NCI-H2227 treated with DMSO at 0.1 percent for 48 hours (cell line): ENCODE results near the gene NPAS3.

ENCODE experiments used
- DNase-seq: peaks from one replicate; lab custom pipeline; 2025; lab: John Stamatoyannopoulos, UW

NPAS3 gene

DNA sequence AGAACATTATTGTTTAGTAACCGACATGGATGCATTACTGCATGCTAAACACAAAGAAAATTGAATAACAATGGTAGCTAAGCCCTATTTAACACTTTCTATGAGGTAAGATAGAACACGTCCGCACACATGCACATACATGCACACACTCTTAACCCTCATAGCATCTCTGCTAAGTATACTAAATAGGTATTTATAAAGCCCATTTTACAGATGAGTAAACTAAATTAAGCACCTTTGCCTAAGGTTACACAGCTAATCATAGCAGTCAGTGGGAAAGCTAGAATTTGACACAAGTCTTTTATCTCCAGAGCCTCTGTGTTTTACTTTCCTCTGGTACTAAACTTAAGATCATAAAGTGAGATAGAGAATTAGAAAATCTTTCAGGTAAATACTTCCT lies 577.2 kb downstream of the NPAS3 start:
- no peak for DNase-seq

DNA sequence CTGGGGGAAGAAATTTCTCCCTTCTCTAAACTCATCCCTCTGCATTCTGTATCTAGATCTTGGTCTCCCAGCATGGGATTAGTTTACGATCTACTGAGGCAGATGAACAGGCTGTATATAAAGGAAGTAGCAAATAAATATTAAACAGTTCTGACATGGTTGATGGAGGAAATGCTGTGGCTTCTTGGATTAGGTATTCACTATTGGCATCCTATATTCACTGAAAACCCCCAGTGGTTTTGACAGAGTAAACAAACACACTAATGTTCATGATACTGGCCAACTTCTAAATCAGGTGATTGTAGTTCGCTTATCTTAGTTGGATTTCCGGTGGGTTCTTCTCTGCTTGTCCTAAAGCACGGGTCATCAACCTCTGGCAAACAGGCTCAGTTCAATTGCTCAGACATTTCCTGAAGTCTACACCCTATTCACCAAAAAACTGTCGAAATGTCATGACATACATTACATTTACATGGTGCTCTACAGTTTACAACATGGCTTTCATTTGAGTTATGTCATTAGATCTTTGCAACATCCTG lies 578.3 kb downstream of the NPAS3 start:
- no peak for DNase-seq

DNA sequence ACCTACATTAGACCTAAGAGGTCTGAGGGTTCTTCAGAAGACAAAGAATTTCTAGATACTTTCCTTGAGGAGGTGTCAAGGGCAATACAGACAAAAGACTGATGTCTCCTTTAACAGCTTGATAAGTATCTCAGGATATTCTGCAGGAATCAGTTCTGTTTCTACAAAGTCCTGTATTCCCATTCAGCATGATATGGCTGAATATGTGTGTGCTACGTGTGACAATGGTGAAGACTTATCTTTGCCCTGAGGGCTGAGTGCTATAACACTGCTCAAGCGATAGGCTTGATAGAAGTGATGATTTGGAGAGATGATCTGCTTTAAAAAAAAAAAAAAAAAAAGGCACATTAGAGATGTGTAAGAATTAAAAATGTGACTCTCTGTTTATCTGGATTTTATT lies 582.5 kb downstream of the NPAS3 start:
- no peak for DNase-seq

- DNase-seq = no peak
Observed at GRCh38 chr14:33524244-33524643, 585.6 kb downstream of the NPAS3 start.

- no peak for DNase-seq
Observed at GRCh38 chr14:33525626-33526025, 586.9 kb downstream of the NPAS3 start.

DNA sequence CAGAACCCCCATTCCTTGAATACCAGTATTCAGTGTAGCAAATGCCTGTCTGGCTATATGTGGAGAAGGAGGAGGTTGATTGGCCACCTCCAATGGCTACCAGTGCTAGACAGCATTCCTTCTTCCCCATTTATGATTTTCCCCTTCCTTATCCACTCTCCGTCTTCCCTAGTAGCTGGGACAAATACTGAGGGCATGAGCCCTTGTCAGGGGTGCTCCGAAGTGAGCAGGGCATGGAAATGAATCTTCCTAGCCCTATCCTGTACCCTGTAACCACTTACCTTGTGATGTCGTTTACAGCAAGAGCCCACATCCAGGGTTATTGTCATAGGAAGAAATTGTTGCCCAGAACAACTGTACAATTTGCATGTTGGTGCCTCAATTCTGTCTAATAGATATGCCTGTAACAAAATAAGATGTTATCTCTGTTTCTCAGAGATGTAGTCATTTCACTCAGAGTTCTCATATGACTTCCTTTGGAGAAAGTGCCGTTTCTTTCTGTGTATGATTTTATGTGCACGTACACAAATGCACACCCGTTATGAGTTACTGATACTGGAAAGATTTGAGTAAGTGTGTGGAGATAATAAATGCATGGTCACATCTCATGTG lies 588.5 kb downstream of the NPAS3 start:
- no peak for DNase-seq

GRCh38 chr14:33528655-33529054 lies 590.0 kb downstream of the NPAS3 start:
- no peak for DNase-seq

DNA sequence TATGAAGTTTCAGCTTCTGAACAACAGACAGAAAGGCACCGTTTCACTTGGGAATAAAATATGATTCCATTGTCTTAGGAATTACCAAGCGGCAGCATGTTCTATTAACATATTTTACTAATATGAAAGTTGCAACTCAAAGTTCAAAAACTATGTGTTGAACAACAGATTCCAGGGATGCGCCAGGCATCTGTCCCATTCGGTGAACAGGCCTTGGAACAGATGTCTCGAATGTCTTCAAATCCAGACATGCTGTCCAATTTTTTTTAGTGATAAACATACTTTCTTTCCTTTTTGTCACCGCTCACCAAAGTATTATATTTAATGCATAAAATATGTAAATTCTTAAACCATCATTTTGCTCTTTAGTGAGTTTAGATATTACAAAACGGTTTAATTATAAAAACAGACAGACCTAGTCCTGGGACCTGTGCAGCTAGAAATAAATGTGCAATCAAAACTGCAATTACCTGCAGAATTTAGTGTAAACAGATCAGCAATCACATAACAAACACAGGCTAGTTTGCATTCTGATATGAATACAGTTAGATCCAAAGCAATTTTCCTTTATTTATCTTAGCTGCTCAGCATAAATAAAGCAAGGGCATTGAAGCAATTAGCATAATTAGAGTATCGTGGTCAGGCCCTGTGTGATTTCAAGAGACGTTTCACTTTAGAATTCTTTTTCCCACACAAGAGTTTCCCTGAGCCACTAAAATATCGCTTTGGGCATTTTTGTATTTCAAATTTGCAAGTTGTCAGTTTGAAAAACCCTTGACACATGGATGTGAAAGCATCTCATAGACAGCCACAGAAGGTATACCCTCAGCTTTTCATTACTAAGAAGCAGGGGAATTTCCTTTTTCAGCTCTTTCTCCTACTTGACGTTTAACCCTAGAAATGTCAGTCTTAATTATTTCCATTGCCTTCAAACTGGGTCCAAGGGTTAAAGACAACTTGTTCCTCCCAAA lies 591.4 kb downstream of the NPAS3 start:
- DNase-seq = no peak

DNA sequence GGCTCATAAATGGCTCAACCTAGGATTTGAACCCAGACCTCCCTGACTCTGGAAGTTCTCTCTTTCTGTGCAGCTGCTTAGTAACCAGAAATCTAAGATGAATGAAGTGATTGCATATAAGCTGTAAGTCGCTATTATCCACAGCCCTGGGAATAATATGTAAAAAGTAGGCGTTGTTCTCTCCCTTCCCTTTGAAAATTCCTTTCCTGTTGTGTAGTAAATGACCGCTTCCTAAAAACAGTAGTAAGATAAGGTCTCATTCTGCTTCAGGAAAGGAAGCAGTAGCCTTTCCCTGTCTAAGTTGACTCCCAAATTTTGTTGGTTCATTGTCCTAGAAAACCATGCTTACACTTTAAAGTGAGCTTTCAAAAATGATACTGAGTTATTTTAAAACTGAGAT lies 593.9 kb downstream of the NPAS3 start:
- no peak for DNase-seq

DNA sequence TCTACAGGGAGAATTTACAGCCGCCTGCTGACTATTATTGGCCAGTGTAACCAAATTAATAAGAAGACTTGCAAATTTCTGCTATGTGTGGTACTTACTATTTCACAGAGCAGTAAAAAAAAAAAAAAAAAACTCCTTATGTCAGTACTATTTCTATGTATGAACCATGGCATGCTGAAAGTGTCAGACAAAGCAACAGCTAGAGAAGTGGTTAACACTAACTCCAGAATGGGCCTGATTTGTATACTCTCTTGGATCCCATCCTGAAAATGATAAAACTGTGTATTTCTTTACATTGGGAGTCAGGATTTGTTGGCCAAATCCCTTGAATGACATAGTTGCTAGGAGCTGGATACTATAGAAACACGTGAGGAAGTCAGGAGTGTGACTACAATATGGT lies 595.4 kb downstream of the NPAS3 start:
- no peak for DNase-seq

DNA sequence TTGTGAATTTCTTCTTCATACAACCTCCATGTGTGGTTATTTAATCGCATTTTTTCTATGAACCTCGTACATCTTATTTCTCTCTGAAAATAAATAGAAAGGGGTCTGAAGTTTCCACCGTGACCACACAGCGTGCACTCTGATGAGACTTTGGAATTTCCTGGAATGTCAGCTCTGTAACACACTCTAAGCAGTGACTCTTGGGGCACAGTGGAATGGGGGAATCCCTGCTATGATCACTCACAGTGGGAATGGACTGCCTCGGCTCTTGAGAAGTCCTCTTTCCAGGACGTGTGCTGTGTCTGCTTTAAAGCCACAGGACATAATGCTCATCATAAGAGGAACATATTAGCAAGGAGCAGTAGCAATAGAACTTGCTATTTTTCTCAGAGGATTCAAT lies 596.0 kb downstream of the NPAS3 start:
- DNase-seq = no peak

DNA sequence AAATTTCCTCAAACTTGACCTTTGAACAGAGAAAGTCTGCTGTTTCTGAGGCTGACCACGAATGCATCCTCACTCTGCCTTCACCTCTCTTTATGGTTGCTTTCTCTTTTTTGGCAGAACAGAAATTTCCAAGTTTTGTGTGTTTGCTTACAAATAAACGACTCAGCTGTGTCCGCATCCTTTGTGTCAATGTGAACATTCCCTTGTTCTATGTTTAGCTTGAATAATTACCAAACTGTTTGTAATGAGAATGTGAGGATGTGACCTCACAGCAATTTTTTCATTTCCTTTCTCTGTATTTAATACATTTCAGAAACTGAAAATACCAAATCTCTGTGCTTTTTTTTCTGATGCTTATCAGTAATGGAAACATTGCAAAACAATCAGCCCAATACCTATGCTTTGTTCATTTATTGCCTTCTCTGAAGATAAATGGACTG lies 601.3 kb downstream of the NPAS3 start:
- DNase-seq = no peak

GRCh38 chr14:33541171-33541570 lies 602.5 kb downstream of the NPAS3 start:
- no peak for DNase-seq

DNA sequence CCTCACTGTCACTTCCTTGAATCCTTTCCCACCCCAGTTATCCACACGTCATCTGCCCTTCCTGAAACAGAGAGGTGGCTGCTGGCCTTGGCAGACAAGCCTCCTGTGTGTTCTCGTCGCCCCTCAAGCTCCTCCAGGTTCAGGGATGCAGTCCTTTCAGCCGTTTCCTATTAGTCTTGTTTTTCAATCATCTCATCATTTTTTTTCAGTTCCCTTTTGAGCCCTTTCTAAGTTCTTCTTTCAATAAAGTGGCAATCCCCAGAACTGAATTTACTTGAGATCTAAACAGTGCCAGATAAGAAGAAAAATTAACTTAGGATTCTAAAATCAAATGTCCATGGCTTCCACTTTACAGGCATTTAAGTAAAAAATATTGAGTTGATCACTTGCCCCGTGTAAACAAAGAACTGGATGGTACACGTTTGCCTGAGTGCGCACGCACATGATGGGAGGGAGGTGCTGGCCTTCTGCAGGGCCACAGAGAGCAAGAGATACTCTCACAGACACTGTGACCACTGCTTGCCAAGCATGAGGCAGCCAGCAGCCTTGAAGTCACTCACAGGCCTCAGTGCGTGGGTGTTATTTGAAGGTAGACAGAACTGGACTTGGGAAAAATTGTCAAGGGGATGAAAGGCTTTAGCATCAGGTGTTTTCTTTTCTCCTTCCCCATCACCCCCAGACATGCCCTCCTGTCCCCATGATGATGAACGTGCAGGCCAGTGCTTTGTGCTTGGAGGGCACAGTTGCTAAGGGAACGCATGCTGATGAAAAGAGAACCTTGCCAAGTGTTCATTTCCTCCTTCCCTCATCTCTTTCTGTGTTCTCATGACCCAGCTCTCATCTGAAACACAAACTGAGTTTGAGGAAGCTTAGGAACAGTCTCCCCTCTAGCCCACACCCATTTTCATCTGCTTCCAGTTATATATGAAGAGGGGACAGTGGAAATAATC lies 603.9 kb downstream of the NPAS3 start:
- no peak for DNase-seq

DNA sequence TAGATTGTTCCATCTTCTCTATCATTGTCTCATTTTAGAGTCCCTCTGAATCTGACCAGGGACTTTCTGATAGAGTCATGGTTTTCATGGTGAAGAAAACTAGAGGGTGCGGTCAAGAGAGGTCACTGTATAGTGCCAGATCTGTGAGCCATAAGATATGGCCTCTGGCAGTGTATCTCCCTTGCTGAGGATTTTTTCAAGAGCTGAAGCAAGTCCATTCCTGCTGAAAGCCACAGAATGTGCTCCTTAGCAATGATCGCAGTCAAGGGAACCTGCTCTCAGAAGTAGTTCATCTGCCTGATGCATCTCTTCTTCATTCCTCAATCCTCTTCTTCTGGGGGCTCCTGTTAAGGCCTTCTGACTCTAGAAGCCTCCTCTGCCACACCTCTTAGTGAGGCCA lies 607.0 kb downstream of the NPAS3 start:
- no peak for DNase-seq

GRCh38 chr14:33548606-33549005 lies 609.9 kb downstream of the NPAS3 start:
- DNase-seq = no peak

- no peak for DNase-seq
Observed at GRCh38 chr14:33551963-33552362, 613.3 kb downstream of the NPAS3 start.

- DNase-seq = no peak
Observed at GRCh38 chr14:33553706-33554278, 615.1 kb downstream of the NPAS3 start.

- DNase-seq = no peak
Observed at GRCh38 chr14:33554988-33555387, 616.3 kb downstream of the NPAS3 start.

DNA sequence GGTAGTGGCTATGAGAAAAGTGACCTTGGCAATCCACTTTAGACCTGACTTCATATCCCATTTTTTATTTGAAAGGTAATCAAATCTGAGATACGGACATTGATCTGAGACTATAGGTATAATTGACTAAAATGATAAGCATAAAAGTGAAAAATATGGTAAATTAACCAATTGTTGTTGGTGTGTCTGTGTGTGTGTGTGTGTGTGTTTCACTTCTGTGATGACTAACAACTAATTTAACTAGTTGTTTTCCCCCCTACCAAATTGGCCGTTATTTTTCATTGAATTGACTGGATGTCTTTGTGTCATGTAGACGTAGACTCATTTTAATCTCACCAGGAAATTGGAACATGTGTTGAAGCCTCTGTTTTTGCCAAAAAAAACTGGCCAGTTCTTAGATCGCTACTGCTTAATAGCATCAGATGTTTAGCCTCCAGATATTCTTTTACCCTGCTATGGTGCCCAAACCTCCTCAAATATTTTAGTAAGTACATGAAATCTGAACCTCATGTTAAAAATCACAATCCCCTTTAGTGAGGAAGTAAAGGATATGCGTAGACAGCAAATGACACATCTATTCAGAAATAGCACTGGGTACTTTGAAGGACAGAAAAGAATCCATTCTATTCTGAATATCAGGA lies 617.2 kb downstream of the NPAS3 start:
- DNase-seq = no peak
